Parathyroid adenoma (tissue), 2 donors: Measurements from ENCODE around the gene DNAH11.
"Not testable (repeated sequence)": the region's sequence is repeated elsewhere in the genome, so short reads cannot be mapped to it uniquely, and the experiment has no call there.

Experiments used
- H2AFZ ChIP-seq: fragments of 300-600 bp; sonication (generic); one replicate; pipeline ENCODE4 v1.7.0; 2017; ENCODE audit warnings: antibody characterized with exemption, mild to moderate bottlenecking
- H3K27ac ChIP-seq: fragments of 300-600 bp; sonication (generic); one replicate; pipeline ENCODE4 v1.7.0; 2017
- H3K27me3 ChIP-seq: fragments of 300-600 bp; sonication (generic); one replicate; pipeline ENCODE4 v1.7.0; 2017; ENCODE audit warnings: low read length; ENCODE audit not compliant: control insufficient read depth, insufficient read depth
- H3K36me3 ChIP-seq: fragments of 300-600 bp; sonication (generic); one replicate; pipeline ENCODE4 v1.7.0; 2017; ENCODE audit warnings: low read length; ENCODE audit not compliant: control insufficient read depth, insufficient read depth
- H3K4me1 ChIP-seq: fragments of 300-600 bp; sonication (generic); one replicate; pipeline ENCODE4 v1.7.0; 2017; ENCODE audit warnings: control low read depth
- H3K4me2 ChIP-seq: fragments of 300-600 bp; sonication (generic); one replicate; pipeline ENCODE4 v1.7.0; 2017; ENCODE audit warnings: low read length
- H3K4me3 ChIP-seq: fragments of 300-600 bp; sonication (generic); one replicate; pipeline ENCODE4 v1.7.0; 2017; ENCODE audit warnings: low read depth, low read length
- H3K79me2 ChIP-seq: fragments of 300-600 bp; sonication (generic); one replicate; pipeline ENCODE4 v1.7.0; 2017; ENCODE audit warnings: control low read depth
- H3K9ac ChIP-seq: fragments of 300-600 bp; sonication (generic); one replicate; pipeline ENCODE4 v1.7.0; 2017; ENCODE audit warnings: mild to moderate bottlenecking
- H3K9me3 ChIP-seq: fragments of 300-600 bp; sonication (generic); one replicate; pipeline ENCODE4 v1.7.0; 2017; ENCODE audit warnings: low read length; ENCODE audit not compliant: control insufficient read depth
- TF ChIP-seq, protein P1 (sequence below): fragments of 300-600 bp; sonication (generic); IDR thresholded peaks from one replicate; pipeline ENCODE4 v1.7.0; 2017; ENCODE audit warnings: antibody characterized with exemption, mild to moderate bottlenecking
- donor health status: primary hyperparathyroidism.

DNAH11 gene

DNA sequence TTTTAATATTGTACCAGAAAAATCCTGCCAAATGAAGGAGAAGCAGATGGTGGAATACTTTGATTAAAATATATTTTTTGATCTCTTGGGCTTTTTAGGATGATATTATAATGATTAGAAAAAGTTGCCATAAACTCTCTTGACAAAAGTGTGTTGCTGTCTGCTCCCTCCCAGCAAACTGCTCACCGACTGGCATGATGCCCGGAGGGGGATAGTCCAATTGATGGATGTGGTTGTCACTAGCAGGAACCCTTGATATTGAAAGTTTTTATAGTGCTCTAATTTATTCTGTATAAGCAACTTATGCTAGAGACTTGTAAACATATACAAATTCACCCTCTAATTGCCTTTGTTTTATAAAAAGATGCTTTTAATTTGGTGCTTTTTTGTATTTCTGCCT is 114.0 kb downstream of the DNAH11 start:
- H3K9me3 ChIP-seq, result peaks cover 8% of the 10 kb centered on the region
- H3K4me3 ChIP-seq, result no peak overlapping the region
- H3K27me3 ChIP-seq, result no peaks in the 10 kb centered on the region
- H3K79me2 ChIP-seq, result peaks cover 2% of the 10 kb centered on the region
- H3K27ac ChIP-seq, result peak overlapping the region; percentile 72
- H3K4me2 ChIP-seq, result no peak overlapping the region
- H2AFZ ChIP-seq, result no peak overlapping the region
- H3K36me3 ChIP-seq, result peaks cover 7% of the 10 kb centered on the region
- peaks cover 24% of the 10 kb centered on the region for H3K4me1 ChIP-seq
- H3K9ac ChIP-seq, result no peak overlapping the region
- TF ChIP-seq, protein P1, sequence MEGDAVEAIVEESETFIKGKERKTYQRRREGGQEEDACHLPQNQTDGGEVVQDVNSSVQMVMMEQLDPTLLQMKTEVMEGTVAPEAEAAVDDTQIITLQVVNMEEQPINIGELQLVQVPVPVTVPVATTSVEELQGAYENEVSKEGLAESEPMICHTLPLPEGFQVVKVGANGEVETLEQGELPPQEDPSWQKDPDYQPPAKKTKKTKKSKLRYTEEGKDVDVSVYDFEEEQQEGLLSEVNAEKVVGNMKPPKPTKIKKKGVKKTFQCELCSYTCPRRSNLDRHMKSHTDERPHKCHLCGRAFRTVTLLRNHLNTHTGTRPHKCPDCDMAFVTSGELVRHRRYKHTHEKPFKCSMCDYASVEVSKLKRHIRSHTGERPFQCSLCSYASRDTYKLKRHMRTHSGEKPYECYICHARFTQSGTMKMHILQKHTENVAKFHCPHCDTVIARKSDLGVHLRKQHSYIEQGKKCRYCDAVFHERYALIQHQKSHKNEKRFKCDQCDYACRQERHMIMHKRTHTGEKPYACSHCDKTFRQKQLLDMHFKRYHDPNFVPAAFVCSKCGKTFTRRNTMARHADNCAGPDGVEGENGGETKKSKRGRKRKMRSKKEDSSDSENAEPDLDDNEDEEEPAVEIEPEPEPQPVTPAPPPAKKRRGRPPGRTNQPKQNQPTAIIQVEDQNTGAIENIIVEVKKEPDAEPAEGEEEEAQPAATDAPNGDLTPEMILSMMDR, result no peak

DNA sequence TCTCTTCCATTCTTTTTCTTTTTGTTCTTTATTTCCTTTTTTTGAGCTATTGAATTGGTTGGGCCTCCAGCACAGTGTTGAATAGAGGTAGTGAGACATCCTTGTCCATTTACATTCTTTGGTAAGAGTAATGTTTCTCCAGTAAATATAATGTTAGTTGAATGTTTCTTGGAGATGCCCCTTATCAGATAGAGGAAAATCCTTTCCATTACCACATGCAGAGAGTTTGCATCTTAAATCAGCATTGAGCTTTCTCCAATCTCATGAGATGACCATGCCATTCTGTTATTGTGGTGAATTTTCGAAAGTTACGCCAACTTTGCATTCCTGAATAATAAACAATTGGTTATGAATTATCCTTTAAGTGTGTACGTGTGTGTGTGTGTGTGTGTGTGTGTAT is 127.7 kb downstream of the DNAH11 start:
- TF ChIP-seq, protein P1, result no peak
- H3K27ac ChIP-seq, result peak overlapping the region; percentile 72
- no peak overlapping the region for H3K4me3 ChIP-seq
- H3K27me3 ChIP-seq, result no peaks in the 10 kb centered on the region
- peaks cover 38% of the 10 kb centered on the region for H3K4me1 ChIP-seq
- no peaks in the 10 kb centered on the region for H3K9me3 ChIP-seq
- H3K4me2 ChIP-seq, result no peak overlapping the region
- peaks cover 5% of the 10 kb centered on the region for H3K79me2 ChIP-seq
- peaks cover 9% of the 10 kb centered on the region for H3K36me3 ChIP-seq
- no peak overlapping the region for H2AFZ ChIP-seq
- H3K9ac ChIP-seq, result no peak overlapping the region

- TF ChIP-seq, protein P1, result no peak
- Histone ChIP-seq H3K27me3 (no peaks in the 10 kb centered on the region), H2AFZ (no peak overlapping the region), H3K4me2 (no peak overlapping the region), H3K9me3 (no peaks in the 10 kb centered on the region), H3K4me3 (no peak overlapping the region), H3K36me3 (peaks cover 4% of the 10 kb centered on the region), H3K4me1 (peaks cover 38% of the 10 kb centered on the region), H3K27ac (peak overlapping the region; percentile 72), H3K79me2 (peaks cover 5% of the 10 kb centered on the region), H3K9ac (no peak overlapping the region)
Measured at GRCh38 chr7:21671859-21672258, 129.0 kb downstream of the DNAH11 start.

- TF ChIP-seq, protein P1, result no peak
- H3K4me2 ChIP-seq, result peak overlapping the region; percentile 13
- peaks cover 9% of the 10 kb centered on the region for H3K79me2 ChIP-seq
- peaks cover 27% of the 10 kb centered on the region for H3K4me1 ChIP-seq
- no peak overlapping the region for H3K4me3 ChIP-seq
- no peaks in the 10 kb centered on the region for H3K36me3 ChIP-seq
- H2AFZ ChIP-seq, result no peak overlapping the region
- H3K9ac ChIP-seq, result no peak overlapping the region
- H3K9me3 ChIP-seq, result peaks cover 5% of the 10 kb centered on the region
- H3K27me3 ChIP-seq, result no peaks in the 10 kb centered on the region
- H3K27ac ChIP-seq, result peak overlapping the region; percentile 72
Measured at GRCh38 chr7:21675255-21675654, 132.4 kb downstream of the DNAH11 start.

- no peak overlapping the region for H2AFZ ChIP-seq
- TF ChIP-seq, protein P1, result peak; percentile 51
- H3K4me2 ChIP-seq, result no peak overlapping the region
- H3K9me3 ChIP-seq, result no peaks in the 10 kb centered on the region
- H3K4me3 ChIP-seq, result no peak overlapping the region
- H3K79me2 ChIP-seq, result peaks cover 21% of the 10 kb centered on the region
- H3K9ac ChIP-seq, result no peak overlapping the region
- no peaks in the 10 kb centered on the region for H3K27me3 ChIP-seq
- peak overlapping the region; percentile 92 for H3K27ac ChIP-seq
- peaks cover 49% of the 10 kb centered on the region for H3K4me1 ChIP-seq
- H3K36me3 ChIP-seq, result peaks cover 7% of the 10 kb centered on the region
Measured at GRCh38 chr7:21690705-21691104, 147.9 kb downstream of the DNAH11 start.

DNA sequence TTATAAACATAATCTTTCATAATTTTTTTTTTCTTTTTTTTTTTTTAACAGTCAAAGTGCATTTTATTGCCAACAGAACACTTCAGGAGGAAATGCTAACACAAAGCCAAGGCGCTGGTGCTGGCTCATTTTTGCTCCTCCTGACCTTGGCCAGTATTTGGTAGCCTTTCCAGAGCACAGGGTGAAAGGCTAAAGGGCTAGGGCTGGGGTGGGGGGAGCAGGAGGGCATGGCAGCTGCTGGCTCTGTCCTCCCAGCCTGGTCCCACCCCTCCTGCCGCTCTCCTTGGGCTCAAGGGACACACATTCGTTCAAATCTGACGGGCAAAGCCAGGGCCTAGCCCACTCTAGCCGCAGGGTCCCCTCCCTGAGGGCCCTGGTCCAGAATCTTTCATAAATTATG is 148.3 kb downstream of the DNAH11 start:
- peaks cover 21% of the 10 kb centered on the region for H3K79me2 ChIP-seq
- not testable (repeated sequence) for H3K36me3 ChIP-seq, H3K27me3 ChIP-seq, H3K9me3 ChIP-seq, H3K4me3 ChIP-seq, H3K4me2 ChIP-seq, H2AFZ ChIP-seq, H3K9ac ChIP-seq
- H3K27ac ChIP-seq, result peak overlapping the region; percentile 92
- H3K4me1 ChIP-seq, result peaks cover 49% of the 10 kb centered on the region

DNA sequence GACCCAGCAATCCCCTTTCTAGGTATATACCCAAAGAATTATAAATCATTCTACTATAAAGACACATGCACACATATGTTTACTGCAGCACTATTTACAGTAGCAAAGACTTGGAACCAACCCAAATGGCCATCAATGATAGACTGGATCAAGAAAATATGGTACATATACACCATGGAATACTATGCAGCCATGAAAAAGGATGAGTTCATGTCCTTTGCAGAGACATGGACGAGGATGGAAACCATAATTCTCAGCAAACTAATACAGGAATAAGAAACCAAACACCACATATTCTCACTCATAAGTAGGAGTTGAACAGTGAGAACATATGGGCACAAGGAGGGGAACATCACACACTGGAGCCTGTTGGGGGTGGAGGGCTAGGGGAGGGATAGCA is 157.7 kb downstream of the DNAH11 start:
- peaks cover 13% of the 10 kb centered on the region for H3K36me3 ChIP-seq
- H3K27ac ChIP-seq, result peak overlapping the region; percentile 84
- not testable (repeated sequence) for H2AFZ ChIP-seq, H3K4me2 ChIP-seq, H3K27me3 ChIP-seq, H3K4me3 ChIP-seq, H3K9me3 ChIP-seq, H3K9ac ChIP-seq
- peaks cover 15% of the 10 kb centered on the region for H3K79me2 ChIP-seq
- H3K4me1 ChIP-seq, result peaks cover 41% of the 10 kb centered on the region
